Stimulated activated CD8-positive, alpha-beta memory T cell treated with anti-CD3 and anti-CD28 coated beads, Interleukin-15, amount 100 ng/mL, for 1 hour (primary cell): ENCODE measurements around the gene PDGFD.
"Not testable (repeated sequence)": the region's sequence is repeated elsewhere in the genome, so short reads cannot be mapped to it uniquely, and the experiment has no call there.

Experiments used
- DNase-seq: peaks from one replicate; pipeline ENCODE4 v3.0.0-alpha.2; 2020; ENCODE audit warnings: low read depth

PDGFD gene

DNA sequence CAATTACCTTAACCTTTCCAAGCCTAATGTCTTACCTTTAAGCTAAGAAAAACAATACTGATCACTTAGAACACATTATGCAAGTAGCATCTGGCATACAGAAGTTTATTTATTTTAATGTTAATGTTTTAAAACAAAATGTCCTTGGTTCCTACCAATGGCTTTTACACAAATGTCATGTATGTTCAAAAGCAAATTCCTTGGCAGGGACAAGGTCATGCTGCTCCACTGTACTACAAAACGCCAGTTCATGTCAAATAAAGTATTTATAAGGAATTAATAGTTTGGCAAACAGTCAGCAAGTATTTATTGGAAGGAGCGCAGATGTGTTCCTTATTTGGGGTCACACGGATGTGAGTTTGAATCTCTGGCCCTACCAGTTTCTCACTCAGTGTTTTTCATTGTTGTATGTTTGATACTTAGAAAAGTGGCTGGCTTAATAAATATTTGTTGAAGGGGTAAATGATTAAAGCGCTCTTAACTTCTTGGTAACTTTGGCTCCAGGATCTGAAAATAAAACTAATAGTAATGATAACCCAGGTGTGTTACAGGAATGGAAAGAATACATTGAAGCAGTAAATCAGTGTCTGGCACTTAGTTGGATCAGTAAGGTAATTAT is 108.9 kb downstream of the PDGFD start:
- no peak for DNase-seq

DNA sequence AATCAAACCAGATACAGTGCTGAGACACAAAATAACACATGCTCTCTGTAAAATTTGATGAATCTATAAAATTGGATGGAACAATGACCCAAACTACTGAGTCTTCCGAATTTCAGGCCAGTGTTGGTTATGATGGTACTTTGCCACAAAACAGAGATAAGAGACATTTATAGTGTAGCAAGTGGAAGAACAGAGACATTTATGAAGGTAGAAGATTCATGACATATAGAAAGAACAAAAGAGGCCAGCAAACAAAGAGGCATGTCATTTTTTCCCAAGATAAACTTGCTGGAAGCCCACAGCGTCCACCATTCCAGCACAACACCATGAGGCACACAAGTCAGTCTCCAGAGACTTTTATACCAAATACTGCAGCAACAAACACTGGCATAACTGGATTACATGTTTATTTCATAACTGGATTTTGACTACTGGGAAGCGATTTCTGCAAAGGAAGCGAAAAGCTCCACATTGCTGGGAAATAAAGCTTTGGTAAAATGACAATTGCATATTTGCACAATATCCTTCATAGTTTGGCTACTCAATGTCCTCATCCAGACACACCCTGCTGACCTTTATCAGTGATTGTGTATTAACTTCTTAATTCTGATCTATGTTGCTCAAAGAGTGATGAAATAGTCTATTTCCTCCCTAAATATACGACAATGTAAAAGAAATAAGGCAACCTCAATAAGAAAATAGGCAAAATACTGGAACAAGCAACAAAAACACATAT is 110.0 kb downstream of the PDGFD start:
- DNase-seq = no peak

DNA sequence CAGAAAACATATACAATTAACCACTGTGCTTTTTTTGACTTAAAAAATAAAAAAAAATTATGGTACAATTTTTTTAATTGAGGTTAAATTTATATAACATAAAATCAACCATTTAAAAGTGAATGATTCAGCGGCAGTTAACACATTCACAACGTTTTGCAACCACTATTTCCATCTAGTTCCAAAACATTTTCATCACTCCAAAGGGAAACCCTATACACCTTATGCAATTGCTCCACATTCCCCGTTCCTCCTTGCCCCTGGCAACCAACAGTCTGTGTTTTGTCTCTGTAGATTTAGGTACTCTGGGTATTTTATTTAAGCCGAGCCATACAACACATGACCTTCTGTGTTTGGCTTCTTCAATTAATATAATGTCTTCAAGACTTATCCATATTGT is 112.2 kb downstream of the PDGFD start:
- DNase-seq = no peak

DNA sequence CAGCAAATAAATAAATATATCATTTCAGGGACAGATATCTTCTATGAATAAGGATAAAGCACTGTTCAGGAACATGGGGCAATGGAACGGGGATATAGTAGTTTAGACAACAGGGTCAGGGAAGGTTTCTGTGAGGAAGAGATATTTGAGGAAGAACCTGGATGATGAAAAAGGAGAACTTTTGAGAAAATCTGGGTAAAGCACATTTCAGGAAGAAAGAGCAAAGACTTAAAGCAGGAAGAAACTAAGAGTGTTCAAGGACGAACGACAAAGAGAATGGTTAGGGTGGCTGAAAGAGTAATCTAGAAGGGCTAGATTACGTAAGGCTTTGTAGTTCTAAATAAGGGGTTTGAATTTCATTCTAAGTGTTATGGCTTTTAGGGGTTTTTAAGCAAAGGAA is 114.8 kb downstream of the PDGFD start:
- DNase-seq = no peak

GRCh38 chr11:104046858-104047257 is 117.1 kb downstream of the PDGFD start:
- not testable (repeated sequence) for DNase-seq

GRCh38 chr11:104046331-104046730 is 117.6 kb downstream of the PDGFD start:
- no peak for DNase-seq

- DNase-seq = no peak
Observed at GRCh38 chr11:104043678-104044239, 120.2 kb downstream of the PDGFD start.

- DNase-seq = no peak
Observed at GRCh38 chr11:104043142-104043541, 120.8 kb downstream of the PDGFD start.

- no peak for DNase-seq
Observed at GRCh38 chr11:104041792-104042191, 122.2 kb downstream of the PDGFD start.

DNA sequence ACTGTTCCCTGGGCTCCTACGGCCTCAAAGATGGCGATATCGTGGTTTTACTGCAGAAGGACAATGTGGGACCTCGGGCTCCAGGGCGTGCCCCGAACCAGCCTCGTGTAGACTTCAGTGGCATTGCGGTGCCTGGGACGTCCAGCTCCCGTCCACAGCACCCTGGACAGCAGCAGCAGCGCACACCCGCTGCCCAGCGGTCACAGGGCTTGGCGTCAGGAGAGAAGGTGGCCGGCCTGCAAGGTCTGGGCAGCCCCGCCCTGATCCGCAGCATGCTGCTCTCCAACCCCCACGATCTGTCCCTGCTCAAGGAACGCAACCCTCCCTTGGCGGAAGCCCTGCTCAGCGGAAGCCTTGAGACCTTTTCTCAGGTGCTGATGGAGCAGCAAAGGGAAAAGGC is 127.0 kb downstream of the PDGFD start:
- DNase-seq = no peak

GRCh38 chr11:104036588-104036987 is 127.4 kb downstream of the PDGFD start, which contains the start of gene DDI1:
DDI1 (plus strand) TSS chr11:104036640; CDS start chr11:104036823, 183 bp downstream.
- DNase-seq = no peak

DNA sequence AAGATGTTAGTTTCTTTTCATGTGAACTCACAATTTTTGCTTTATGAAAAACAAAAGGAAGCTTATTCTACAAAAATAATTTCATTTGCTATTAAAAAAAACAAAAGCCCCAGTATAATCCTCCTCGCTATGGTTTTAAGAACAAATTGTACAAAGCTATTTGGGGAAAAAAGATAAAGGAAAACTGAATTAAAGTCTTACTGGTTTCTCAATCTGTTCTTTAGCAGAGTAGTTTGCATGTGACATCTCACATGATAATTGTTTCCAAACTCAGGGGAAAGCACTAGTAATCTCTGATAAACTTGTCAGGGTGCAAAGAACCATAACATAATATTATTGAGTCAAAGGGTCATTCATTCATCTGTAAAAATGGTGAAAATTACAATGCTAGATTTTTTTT is 130.4 kb downstream of the PDGFD start:
- no peak for DNase-seq

- DNase-seq = no peak
Observed at GRCh38 chr11:104033134-104033533, 130.8 kb downstream of the PDGFD start.

DNA sequence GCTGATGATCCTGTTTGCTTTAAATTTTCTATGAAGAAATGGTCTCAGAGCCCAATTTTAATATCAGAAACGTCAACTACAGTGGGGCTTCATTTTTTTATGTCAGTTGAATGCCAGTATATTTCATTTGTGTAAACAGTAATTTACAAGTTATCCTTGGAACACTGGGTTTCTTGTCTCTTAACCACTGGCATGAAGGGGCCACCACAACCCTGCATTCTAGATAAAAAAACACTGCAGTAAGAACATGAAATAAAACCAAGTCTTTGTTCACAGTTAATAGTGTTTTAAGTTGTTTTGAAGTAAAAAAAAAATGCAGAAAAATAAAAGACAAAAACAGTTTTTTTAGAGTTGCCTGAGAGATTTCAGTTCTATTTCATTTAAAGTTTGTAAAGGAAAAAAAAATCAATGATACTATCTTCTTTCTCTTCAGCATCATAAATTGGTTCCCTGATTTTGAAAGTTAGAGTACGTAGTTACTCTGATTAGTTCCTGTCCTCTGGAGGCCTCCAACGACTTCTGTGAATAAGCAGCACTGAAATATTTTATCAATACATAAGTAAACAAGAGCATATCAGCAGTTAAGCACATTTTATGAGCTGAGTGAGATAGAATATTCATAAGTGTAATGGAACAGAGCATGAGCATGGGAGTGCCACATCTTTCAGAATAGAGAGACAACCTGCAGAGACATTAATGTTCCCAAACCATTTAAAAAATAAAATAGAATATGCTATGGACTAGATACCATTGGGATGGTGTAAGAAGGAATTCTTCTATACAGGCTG is 135.3 kb downstream of the PDGFD start:
- DNase-seq = no peak

- DNase-seq = no peak
Observed at GRCh38 chr11:104024572-104024971, 139.4 kb downstream of the PDGFD start.

DNA sequence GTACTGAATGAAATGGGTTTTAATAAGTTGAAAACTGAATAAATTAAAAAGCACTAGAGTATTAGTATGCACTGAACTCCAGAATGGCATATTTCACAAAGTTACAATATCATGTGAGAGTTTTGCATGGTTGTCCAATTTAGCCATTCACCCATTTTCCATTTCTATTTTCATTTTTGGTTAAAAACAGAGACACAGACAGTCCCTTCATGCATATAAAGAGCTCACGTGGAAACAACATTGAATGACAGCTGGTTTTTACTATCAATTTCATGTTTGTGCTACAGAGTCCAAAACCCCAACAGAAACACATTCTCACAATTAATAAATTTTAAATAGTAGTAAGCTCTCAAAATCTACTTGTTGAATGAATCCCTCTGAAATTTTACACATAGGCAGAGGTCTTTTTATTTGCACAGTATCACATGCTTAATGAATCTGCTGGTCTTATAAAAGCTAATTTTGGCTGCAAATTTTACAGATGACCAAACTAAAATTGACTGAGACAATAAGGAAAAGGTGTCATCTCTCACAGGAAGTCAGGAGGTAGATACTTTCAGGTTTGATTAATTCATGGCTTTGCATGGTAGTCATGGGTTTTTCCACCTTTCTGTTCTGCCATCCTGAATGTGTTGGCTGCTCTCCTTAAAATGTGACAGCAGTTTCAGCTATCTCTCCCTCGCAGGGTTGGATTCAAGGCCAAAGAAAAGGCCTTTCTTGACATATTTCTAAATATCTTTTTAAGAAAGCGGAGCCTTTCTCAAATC is 148.1 kb downstream of the PDGFD start:
- no peak for DNase-seq

GRCh38 chr11:104011044-104011443 is 152.9 kb downstream of the PDGFD start:
- no peak for DNase-seq

GRCh38 chr11:104009744-104010143 is 154.2 kb downstream of the PDGFD start:
- DNase-seq = no peak

DNA sequence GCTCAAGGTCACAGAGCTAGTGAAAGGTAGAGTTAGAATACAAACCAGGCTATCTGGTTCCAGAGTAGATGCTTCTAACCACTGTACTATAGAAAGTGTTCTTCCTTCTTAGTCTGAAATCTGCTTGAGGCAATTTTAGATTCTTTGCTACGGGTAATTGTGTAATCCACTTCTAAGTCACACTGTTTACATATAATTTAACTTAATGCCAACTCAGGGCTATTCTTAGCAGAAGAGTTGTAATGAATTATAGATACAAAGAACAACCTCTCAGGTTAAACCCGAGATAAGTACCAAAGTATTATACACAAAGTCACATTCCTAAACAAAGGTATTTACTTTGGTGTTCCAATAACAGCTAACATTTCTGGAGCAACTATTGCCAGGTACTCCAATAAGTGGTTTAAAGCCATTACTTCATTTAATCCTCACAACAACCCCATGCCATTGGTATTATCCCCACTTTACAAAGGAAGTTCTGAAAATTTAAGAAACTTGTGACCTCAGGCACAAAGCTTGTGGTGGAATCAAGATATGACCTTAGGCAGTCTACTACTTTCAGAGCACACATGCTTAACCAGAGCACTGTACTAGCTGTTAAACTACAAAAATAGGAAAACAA is 158.6 kb downstream of the PDGFD start:
- DNase-seq = no peak

DNA sequence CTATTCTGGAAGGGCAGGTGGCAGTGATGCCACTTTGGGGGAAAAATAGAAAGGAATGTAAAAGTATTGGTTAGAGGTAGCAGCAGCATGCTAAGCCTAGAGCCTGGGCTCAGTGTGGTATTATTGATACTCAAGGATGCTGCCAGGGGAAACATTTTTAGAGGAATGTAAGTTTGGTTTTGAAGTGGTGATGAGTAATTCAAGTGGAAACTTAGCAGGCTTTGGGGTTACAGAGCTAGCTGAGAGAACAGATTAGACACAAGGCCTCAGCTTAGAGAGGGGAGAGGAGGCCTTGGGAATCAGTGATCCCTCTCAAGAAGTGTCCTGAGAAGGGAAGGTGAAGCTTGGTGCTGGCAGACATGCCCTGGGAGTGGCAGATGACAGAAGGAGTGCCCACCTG is 160.5 kb downstream of the PDGFD start:
- no peak for DNase-seq

DNA sequence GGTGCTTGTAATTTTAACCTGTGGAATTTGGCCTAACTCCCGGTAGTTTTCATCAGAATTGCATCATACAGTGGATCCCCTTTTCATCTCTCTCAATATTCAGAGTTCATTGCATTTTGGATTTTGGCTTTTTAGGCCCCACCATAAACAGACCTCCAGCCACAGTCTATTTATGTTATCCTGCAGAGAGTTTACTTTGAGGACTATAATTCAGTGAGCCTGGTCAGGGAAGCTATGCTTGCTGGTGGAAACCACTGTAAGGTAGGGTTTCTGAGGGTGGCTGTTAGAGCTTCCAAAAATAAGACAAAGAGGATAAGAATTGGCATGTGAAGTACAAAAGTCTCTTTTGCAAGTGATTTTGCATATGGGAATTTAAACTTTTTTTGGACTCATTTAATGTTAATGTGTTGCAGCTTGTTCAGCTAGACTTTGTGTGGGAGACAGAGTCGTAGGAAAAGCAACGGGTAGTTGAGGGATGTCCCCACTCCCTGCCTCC is 162.3 kb downstream of the PDGFD start:
- no peak for DNase-seq
